Breast epithelium (tissue), 4 donors: ENCODE measurements around the gene B3GALT6. TPM values are rescaled to one million over a fixed set of nuclear protein-coding genes. Genes with fewer than 3 reads are reported as not detected.

ENCODE experiments used
- DNase-seq, 2 donors: peaks; one replicate each; pipeline ENCODE4 v3.0.0-alpha.2; 2019; ENCODE audit warnings: low spot score in 2 of 2
- H3K27ac ChIP-seq, 2 donors: fragments of 200-600 bp; sonication (generic) in 1 of 2; one replicate each; pipeline ENCODE4 v1.5.1; 2016 to 2019; ENCODE audit warnings: mild to moderate bottlenecking in 1 of 2
- H3K27me3 ChIP-seq, 2 donors: fragments of 200-600 bp; sonication (generic) in 1 of 2; one replicate each; pipeline versions ENCODE4 v1.5.1 to v1.6.0; 2017 to 2019; ENCODE audit warnings: control low read depth in 1 of 2, mild to moderate bottlenecking in 1 of 2
- H3K36me3 ChIP-seq: fragments of 200-600 bp; one replicate; pipeline ENCODE4 v1.5.1; 2019
- H3K4me1 ChIP-seq, 2 donors: fragments of 200-600 bp; sonication (generic); one replicate each; pipeline ENCODE4 v1.5.1; 2016 to 2019; ENCODE audit warnings: control low read depth in 1 of 2
- H3K4me3 ChIP-seq, 3 donors: fragments of 200-600 bp; sonication (generic); 1 replicate in 2 of 3; 2 replicates in 1 of 3; pipeline ENCODE4 v1.5.1; 2016 to 2019; ENCODE audit warnings: mild to moderate bottlenecking in 3 of 3, moderate library complexity in 2 of 3
- H3K9me3 ChIP-seq, 2 donors: fragments of 200-600 bp; sonication (generic) in 1 of 2; one replicate each; pipeline ENCODE4 v1.5.1; 2016 to 2019; ENCODE audit warnings: control low read depth in 1 of 2
- CTCF ChIP-seq, 3 donors: fragments of 450-650 bp; IDR thresholded peaks; one replicate each; pipeline ENCODE4 v1.5.1; 2016 to 2017; ENCODE audit warnings: antibody characterized with exemption in 3 of 3, mild to moderate bottlenecking in 3 of 3, moderate library complexity in 3 of 3
- POLR2A ChIP-seq: fragments of 450-650 bp; IDR thresholded peaks from one replicate; pipeline ENCODE4 v1.6.1; 2016; ENCODE audit warnings: antibody characterized with exemption, mild to moderate bottlenecking, moderate library complexity
- POLR2AphosphoS5 ChIP-seq, 3 donors: sonication (generic); formaldehyde crosslinking; IDR thresholded peaks; one replicate each; pipeline ENCODE4 v1.6.1; 2017; ENCODE audit warnings: antibody characterized with exemption in 3 of 3
- intact Hi-C: fragments of 100-400 bp; cut with DNase I; formaldehyde crosslinking; loops from one replicate; pipeline ENCODE4 v1.15.1; 2023; ENCODE audit warnings: low total_unique reads
- total RNA-seq, 3 donors: library from RNA; depleted of rRNA; stranded (reverse); fragments of >200 nt; gene quantifications; one replicate each; pipeline ENCODE4 v1.1.0, GENCODE V29; 2016

B3GALT6 gene
- total RNA-seq, 3 donors from 2014 or later, result 14.4 to 16.0 (median 14.4) TPM

GRCh38 chr1:1196431-1197187 is 35.4 kb upstream of the B3GALT6 start:
- intact Hi-C loops, result no loop called here
- no peak for DNase-seq
- Histone ChIP-seq H3K9me3 (peaks cover 0 to 4% of the 10 kb centered on the region in 2 donors), H3K4me3 (no peak overlapping the region), H3K36me3 (no peaks in the 10 kb centered on the region), H3K27me3 (no peaks in the 10 kb centered on the region), H3K4me1 (no peaks in the 10 kb centered on the region), H3K27ac (no peak overlapping the region)
- TF ChIP-seq CTCF (IDR thresholded peaks at IDR 0.05) (no peak), POLR2A (no peak), POLR2AphosphoS5 (IDR thresholded peaks at IDR 0.05) (no peak)

- Histone ChIP-seq H3K27me3 (no peaks in the 10 kb centered on the region), H3K4me3 (no peak overlapping the region), H3K36me3 (no peaks in the 10 kb centered on the region), H3K27ac (no peak overlapping the region), H3K9me3 (peaks cover 0 to 4% of the 10 kb centered on the region in 2 donors), H3K4me1 (no peaks in the 10 kb centered on the region)
- intact Hi-C loops, result no loop called here
- DNase-seq, result no peak
- TF ChIP-seq CTCF (IDR thresholded peaks at IDR 0.05) (no peak), POLR2A (no peak), POLR2AphosphoS5 (IDR thresholded peaks at IDR 0.05) (no peak)
Measured at GRCh38 chr1:1197188-1197500, 34.9 kb upstream of the B3GALT6 start.

GRCh38 chr1:1197551-1198422 is 34.2 kb upstream of the B3GALT6 start:
- Histone ChIP-seq H3K27me3 (no peaks in the 10 kb centered on the region), H3K4me3 (no peak overlapping the region), H3K9me3 (peaks cover 0 to 4% of the 10 kb centered on the region in 2 donors), H3K36me3 (no peaks in the 10 kb centered on the region), H3K4me1 (no peaks in the 10 kb centered on the region), H3K27ac (no peak overlapping the region)
- TF ChIP-seq CTCF (IDR thresholded peaks at IDR 0.05), result no peak
- no peak for TF ChIP-seq POLR2A
- no peak for TF ChIP-seq POLR2AphosphoS5 (IDR thresholded peaks at IDR 0.05)
- DNase-seq, result no peak
- intact Hi-C loops, result no loop called here

GRCh38 chr1:1198423-1199140 is 33.5 kb upstream of the B3GALT6 start:
- TF ChIP-seq POLR2AphosphoS5 (IDR thresholded peaks at IDR 0.05), result no peak
- no peak for TF ChIP-seq CTCF (IDR thresholded peaks at IDR 0.05)
- no peak for TF ChIP-seq POLR2A
- Histone ChIP-seq H3K4me1 (no peaks in the 10 kb centered on the region), H3K4me3 (no peak overlapping the region), H3K9me3 (peaks cover 0 to 4% of the 10 kb centered on the region in 2 donors), H3K27ac (no peak overlapping the region), H3K36me3 (no peaks in the 10 kb centered on the region), H3K27me3 (no peaks in the 10 kb centered on the region)
- no peak for DNase-seq
- intact Hi-C loops, result no loop called here
